Measurements from ENCODE around the gene BRME1. TPM values are rescaled to one million over a fixed set of nuclear protein-coding genes. Genes with fewer than 3 reads are reported as not detected.

The BRME1 gene
- total RNA-seq, 2 donors from 2014 or later: 1.2 to 2.0 TPM

DNA sequence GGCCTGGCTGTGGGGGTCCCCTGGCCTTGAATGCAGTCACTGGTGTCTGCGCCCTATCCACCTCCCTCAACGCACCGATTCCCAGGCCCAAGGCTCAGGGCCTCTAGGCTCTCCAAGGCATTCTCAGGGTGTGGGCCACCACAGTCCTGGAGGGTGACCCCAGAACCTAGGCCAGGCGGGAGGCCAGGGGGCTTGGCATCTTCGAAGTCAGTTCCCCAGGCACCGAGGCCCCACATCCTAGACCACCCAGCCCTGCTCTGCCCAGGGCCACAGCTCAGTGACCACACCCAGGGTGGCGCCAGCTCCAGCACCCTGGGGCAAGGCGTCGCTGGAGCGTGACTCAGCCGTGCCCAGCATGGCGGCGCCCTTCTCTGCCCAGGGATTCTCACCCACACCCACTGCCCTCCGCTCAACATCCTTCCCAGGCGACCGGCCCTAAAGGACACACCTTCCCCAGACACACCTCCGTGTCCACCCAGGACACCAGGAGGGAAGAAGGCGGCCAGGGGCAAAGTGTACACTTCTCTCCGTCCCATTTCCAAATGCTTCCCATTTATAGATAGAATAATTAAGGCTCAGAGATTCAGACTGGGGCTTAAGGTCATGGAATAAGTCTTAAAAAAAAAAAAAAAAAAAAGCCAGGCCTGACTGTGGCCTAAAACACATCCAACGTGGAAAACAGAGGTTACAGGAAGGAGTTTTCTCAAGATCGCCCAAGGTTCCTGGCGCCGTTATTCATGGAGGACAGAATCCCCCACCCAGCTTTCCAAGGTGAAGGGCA is 65.4 kb downstream of the BRME1 start:
- DNase-seq (ENCODE audit: low spot score): peak; percentile 92
- intact Hi-C loops (cut with DNase I): loop anchor here in 1 of 2 donors (10.0 kb wide), 1 partner anchor 686 kb away; the partner anchor contains the start of genes IER2 and STX10

- DNase-seq (ENCODE audit: low spot score): no peak
- intact Hi-C loops (cut with DNase I): loop anchor here in 1 of 2 donors (10.0 kb wide), 1 partner anchor 685 kb away; the partner anchor contains the start of genes IER2 and STX10
Observed at GRCh38 chr19:13839938-13840304, 66.0 kb downstream of the BRME1 start.

GRCh38 chr19:13839130-13839937 is 66.6 kb downstream of the BRME1 start:
- intact Hi-C loops (cut with DNase I): no loop called here

DNA sequence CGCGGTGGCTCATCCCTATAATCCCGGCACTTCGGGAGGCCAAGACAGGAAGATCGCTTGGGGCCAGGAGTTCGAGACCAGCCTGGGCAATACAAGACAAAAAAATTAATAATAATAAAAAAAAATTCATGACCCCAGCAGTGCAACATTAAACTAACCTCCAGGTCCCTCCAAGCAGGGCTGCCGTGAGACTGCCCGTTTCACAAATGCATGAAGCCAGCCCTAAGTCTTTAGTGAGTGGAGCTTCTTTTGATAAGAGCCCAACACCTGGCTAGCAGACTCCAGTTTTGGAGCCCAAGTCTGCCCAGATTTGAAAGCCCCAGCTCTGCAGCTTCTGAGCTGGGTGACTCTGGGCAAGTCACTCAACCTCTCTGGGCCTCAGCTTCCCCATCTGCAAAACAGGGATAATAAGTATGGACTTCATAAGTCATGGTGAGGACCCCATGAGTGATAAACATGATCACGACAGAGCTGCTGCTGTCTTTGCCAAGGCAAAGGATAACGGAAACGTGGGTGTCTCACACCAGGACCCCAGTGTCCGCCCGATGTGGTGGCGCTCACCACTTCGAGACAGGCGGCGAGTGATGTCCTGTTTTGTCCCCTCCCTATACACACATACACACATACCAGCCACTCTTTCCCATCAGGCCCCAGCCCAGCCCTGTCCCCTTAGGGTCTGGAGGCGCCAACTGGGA is 67.3 kb downstream of the BRME1 start:
- intact Hi-C loops (cut with DNase I): no loop called here
- no peak for DNase-seq (ENCODE audit: low spot score)

More at GRCh38 chr19:13839130-13839937, 66.6 kb downstream of the BRME1 start:
- peak; percentile 98 for DNase-seq (ENCODE audit: low spot score)

DNA sequence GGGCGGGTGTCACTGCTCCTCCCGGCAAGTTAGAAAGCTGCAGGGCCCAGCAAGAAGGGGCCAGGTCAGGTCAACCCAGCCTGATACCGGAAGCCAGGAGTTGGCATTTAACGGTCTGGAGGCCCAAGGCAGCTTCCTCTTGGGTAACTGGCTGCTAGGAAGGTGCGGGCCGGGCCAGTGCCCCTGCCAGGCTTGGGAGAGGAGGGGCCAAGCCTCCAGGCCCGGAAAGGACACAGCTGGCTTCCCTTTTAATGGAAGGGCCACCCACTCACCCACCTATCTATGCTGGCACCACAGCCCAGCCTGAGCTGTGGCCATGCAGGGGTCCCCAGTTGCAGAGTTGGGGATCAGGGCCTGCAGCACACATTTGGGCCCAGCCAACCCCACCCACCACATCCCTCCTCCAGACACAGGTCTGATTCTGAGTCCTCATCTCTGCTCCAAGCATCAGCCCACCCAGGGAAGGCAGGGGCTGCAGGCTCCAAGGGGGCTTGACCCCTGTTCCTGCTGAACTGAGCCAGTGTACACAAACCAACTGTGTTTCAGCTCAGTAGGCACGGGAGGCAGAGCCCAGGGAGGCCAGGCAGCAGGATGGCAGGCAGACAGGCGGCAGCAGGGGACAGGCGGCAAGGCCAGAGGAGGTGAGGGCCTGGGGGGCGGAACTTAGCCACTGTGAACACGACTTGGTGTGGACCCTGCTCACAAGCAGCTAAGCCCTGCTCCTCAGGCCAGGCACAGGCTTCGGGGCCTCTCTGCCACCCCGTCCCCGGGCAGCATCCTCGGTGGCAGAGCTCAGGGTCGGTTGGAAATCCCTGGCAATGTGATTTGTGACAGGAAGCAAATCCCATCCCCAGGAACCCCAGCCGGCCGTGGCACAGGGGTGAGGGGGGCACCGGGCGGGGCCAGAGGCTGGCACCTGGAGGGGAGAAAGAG is 69.9 kb downstream of the BRME1 start:
- intact Hi-C loops (cut with DNase I): no loop called here
- no peak for DNase-seq (ENCODE audit: low spot score)

DNA sequence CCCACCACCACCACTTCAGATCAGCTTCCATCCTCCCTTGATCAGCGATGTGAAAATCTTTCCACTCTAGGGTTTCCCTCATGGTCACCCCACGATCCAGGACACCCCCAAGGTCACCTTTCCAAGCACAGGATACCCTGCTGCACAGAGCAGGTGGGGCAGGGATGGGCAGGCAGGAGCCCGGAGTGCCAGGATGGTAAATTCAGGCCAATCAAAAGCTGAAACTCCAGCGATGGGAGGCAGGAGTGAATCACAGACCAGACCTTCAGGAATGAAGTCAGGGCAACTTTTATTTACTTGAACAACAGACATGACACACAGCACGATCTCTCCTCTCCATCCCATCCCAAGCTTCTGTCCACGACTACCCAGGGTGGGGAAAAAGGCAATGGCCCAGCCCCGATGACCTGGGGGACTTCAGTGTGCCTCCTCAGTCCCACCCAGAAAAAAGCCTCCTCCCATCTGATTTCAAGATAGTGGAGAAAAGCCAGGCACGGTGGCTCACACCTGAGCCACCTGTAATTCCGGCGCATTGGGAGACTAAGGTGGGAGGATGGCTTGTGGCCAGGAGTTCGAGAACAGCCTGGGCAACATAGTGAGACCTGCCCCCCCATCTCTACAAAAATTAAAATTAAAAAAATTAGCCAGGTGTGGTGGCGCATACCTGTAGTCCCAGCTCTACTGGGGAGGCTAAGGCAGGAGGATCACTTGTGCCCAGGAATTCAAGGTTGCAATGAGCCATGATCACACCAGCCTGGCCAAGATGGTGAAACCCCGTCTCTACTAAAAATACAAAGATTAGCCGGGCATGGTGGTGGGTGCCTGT is 71.5 kb downstream of the BRME1 start:
- no peak for DNase-seq (ENCODE audit: low spot score)
- intact Hi-C loops (cut with DNase I): loop anchor here in 1 of 2 donors (5.0 kb wide), 1 partner anchor 37 kb away; the partner anchor contains the start of gene ZSWIM4

DNA sequence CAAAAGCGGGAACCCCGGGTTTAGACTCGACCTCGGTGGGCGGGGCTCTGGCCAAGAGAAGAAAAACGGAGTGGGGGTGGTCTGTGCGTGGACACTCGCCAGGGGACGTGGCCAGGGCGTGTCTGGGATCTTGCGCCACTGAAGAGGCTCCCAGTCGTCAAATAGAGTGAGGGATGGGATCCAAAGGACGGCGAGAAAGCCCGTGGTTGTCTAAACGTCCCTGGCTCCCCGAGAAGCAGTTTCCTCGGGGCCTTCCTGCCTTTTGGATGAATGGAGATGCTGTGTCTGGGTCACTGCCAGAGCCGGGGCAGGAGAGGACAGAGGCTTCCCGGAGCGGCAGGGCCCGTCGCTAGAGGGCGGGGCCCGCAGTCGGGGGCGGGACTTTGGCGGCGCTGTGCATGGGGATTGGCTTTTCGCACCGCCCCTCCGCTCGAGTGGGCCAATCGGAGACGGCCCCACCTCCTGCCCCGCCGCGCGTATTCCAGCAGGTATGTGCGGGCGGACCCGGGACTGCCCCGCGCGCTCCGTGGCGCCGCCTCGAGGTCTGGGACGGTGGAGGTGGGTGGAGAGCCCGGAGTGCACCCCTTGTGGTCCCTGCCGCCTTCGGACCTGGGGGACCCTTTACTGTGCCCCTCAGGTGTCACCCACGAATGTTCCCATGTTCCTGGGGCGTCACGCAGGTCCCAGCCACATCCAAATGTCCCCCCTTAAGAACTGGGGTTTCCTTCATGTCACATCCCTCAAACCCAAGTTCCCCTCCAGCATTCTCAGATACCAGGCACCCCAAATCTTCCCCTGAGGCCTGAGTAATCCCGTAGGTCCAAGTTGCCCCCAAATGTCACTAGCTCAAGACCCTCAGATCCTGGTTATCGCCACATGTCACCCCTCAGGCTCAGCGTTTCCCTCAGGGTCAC is 72.3 kb downstream of the BRME1 start:
- intact Hi-C loops (cut with DNase I): loop anchor here in 1 of 2 donors (5.0 kb wide), 1 partner anchor 36 kb away; the partner anchor contains the start of gene ZSWIM4
- DNase-seq (ENCODE audit: low spot score): peak; percentile 98

Small RNAs within 50 kb of the gene (microRNA-seq; reads per million reads assigned to microRNA genes)
- gene MIR181C (ENCODE audit: borderline microRNAs expressed in 2 of 2): 223 to 264 reads per million in 2 donors
- gene MIR181D (ENCODE audit: borderline microRNAs expressed in 2 of 2): 197 to 508 reads per million in 2 donors

Other genes with a start within 250 kb of the BRME1 start
- 10 to 100 TPM; 19.6 to 21.3 TPM for gene MRI1, start 141.6 kb downstream of the BRME1 start, total RNA-seq
- 10 to 100 TPM; 54.8 to 63.4 TPM for gene C19orf53, start 131.7 kb downstream of the BRME1 start, total RNA-seq
- gene ZSWIM4, start 110.7 kb downstream of the BRME1 start, total RNA-seq: 1 to 10 TPM; 2.5 to 7.8 TPM
- under 1 TPM in 1 of 2 donors, not detected in 1; 1.00 TPM for gene NANOS3, start 29.0 kb downstream of the BRME1 start, total RNA-seq
- gene CC2D1A, start 84 bp upstream of the BRME1 start, total RNA-seq: 10 to 100 TPM; 16.8 to 22.6 TPM
- 1 to 10 TPM; 2.4 to 8.7 TPM for gene PODNL1, start 32.3 kb upstream of the BRME1 start, total RNA-seq
- 10 to 100 TPM; 18.8 to 21.0 TPM for gene DCAF15, start 46.4 kb upstream of the BRME1 start, total RNA-seq
- gene RFX1, start 100.2 kb upstream of the BRME1 start, total RNA-seq: 1 to 10 TPM; 7.5 to 7.8 TPM
- gene RLN3, start 122.0 kb upstream of the BRME1 start, total RNA-seq: not detected
- gene IL27RA, start 125.6 kb upstream of the BRME1 start, total RNA-seq: 1 to 10 TPM; 3.6 to 5.3 TPM
- under 1 TPM in 1 of 2 donors, not detected in 1; 0.74 TPM for gene PALM3, start 156.0 kb upstream of the BRME1 start, total RNA-seq
- gene MISP3, start 166.7 kb upstream of the BRME1 start, total RNA-seq: 1 to 10 TPM; 1.0 to 1.4 TPM
- gene C19orf67, start 179.7 kb upstream of the BRME1 start, total RNA-seq: not detected
- 10 to 100 TPM; 22.7 to 23.6 TPM for gene SAMD1, start 184.6 kb upstream of the BRME1 start, total RNA-seq
- 100 to 1,000 TPM; 101 to 103 TPM for gene PRKACA, start 211.6 kb upstream of the BRME1 start, total RNA-seq
- under 1 TPM; 0.33 to 0.37 TPM for gene ASF1B, start 230.5 kb upstream of the BRME1 start, total RNA-seq